GM23338 (cell line): ENCODE measurements around the gene DDA1. TPM values are rescaled to one million over a fixed set of nuclear protein-coding genes. Genes with fewer than 3 reads are reported as not detected.

Experiments used
- ATAC-seq: fragments of 200-7000 bp; cut with Tn5 transposase; 3 replicates; pipeline ENCODE4 v1.9.1; 2020
- DNase-seq: peaks from one replicate; pipeline ENCODE4 v3.0.0-alpha.2; 2015; ENCODE audit warnings: low spot score
- H2AFZ ChIP-seq: fragments of 200-600 bp; sonication (generic); 2 replicates; pipeline ENCODE4 v1.8.0; 2016; ENCODE audit warnings: antibody characterized with exemption, mild to moderate bottlenecking, moderate library complexity
- H3F3A ChIP-seq: fragments of 200-600 bp; sonication (generic); replicated peaks from 2 replicates; pipeline ENCODE4 v1.8.0; 2017; ENCODE audit warnings: antibody characterized with exemption, mixed run types, low read depth
- H3K27ac ChIP-seq: fragments of 200-600 bp; sonication (generic); 2 replicates; pipeline ENCODE4 v1.6.1; 2016; ENCODE audit warnings: low read depth
- H3K27me3 ChIP-seq: fragments of 200-600 bp; sonication (generic); 2 replicates; pipeline ENCODE4 v1.8.0; 2016; ENCODE audit warnings: mild to moderate bottlenecking, mixed run types, moderate library complexity; ENCODE audit not compliant: insufficient read depth
- H3K36me3 ChIP-seq: fragments of 200-600 bp; sonication (generic); 2 replicates; pipeline ENCODE4 v1.8.0; 2016; ENCODE audit warnings: mild to moderate bottlenecking; ENCODE audit not compliant: insufficient read depth
- H3K4me1 ChIP-seq: fragments of 200-600 bp; sonication (generic); 2 replicates; pipeline ENCODE4 v1.8.0; 2016; ENCODE audit warnings: mild to moderate bottlenecking, moderate library complexity; ENCODE audit not compliant: insufficient read depth
- H3K4me2 ChIP-seq: fragments of 200-600 bp; sonication (generic); 2 replicates; pipeline ENCODE4 v1.7.1; 2017; ENCODE audit warnings: mixed run types
- H3K4me3 ChIP-seq: fragments of 200-600 bp; sonication (generic); 2 replicates; pipeline ENCODE4 v1.6.1; 2016; ENCODE audit warnings: mixed run types
- H3K79me2 ChIP-seq: fragments of 200-600 bp; sonication (generic); replicated peaks from 2 replicates; pipeline ENCODE4 v1.8.0; 2017; ENCODE audit warnings: mild to moderate bottlenecking; ENCODE audit not compliant: insufficient read depth
- H3K9me2 ChIP-seq: fragments of 200-600 bp; sonication (generic); 2 replicates; pipeline ENCODE4 v1.8.0; 2017; ENCODE audit not compliant: insufficient read depth
- H4K20me1 ChIP-seq: fragments of 200-600 bp; sonication (generic); replicated peaks from 2 replicates; pipeline ENCODE4 v1.8.0; 2017; ENCODE audit warnings: mild to moderate bottlenecking; ENCODE audit not compliant: insufficient read depth
- H3K27ac Mint-ChIP-seq: 2 replicates; pipeline ENCODE4 v1.8.0; 2020; ENCODE audit warnings: inconsistent platforms, mild to moderate bottlenecking, moderate library complexity, mixed read lengths
- H3K27me3 Mint-ChIP-seq: 3 replicates; pipeline ENCODE4 v1.8.0; 2022; ENCODE audit warnings: low read depth, mild to moderate bottlenecking, moderate library complexity, mixed read lengths, inconsistent platforms; ENCODE audit not compliant: insufficient read depth, poor library complexity
- H3K36me3 Mint-ChIP-seq: 3 replicates; pipeline ENCODE4 v1.8.0; 2021; ENCODE audit warnings: low read depth, mild to moderate bottlenecking, inconsistent platforms, moderate library complexity, mixed read lengths
- H3K4me1 Mint-ChIP-seq: 3 replicates; pipeline ENCODE4 v1.8.0; 2020; ENCODE audit warnings: mild to moderate bottlenecking, inconsistent platforms, mixed read lengths
- H3K4me3 Mint-ChIP-seq: 3 replicates; pipeline ENCODE4 v1.8.0; 2021; ENCODE audit warnings: moderate library complexity, mild to moderate bottlenecking, inconsistent platforms, mixed read lengths
- H3K9me3 Mint-ChIP-seq: 3 replicates; pipeline ENCODE4 v1.8.0; 2020; ENCODE audit warnings: moderate library complexity, mild to moderate bottlenecking, inconsistent platforms, mixed read lengths
- CREB1 ChIP-seq: fragments of 250-450 bp; sonication (Bioruptor Pico); IDR thresholded peaks from 2 replicates; pipeline ENCODE4 v1.5.0; 2020; ENCODE audit warnings: low read depth, mild to moderate bottlenecking, moderate library complexity
- CTCF ChIP-seq, 2 experiments: fragments of 200-600 bp in 1 of 2; sonication (generic) in 1 of 2; conservative IDR thresholded peaks; 2 replicates each; pipeline versions ENCODE4 v1.5.1 to v1.6.1; 2016 to 2017; ENCODE audit warnings: antibody characterized with exemption in 2 of 2, low read depth in 2 of 2, mild to moderate bottlenecking in 2 of 2, moderate library complexity in 1 of 2
- ETS1 ChIP-seq: IDR thresholded peaks from 2 replicates; pipeline ENCODE4 v1.6.1; 2016; ENCODE audit warnings: antibody characterized with exemption
- EZH2 ChIP-seq: fragments of 200-600 bp; sonication (generic); IDR thresholded peaks from one replicate; pipeline ENCODE4 v1.8.0; 2017; ENCODE audit warnings: antibody characterized with exemption, mild to moderate bottlenecking, low read depth; ENCODE audit not compliant: unreplicated experiment
- EZH2phosphoT487 ChIP-seq: fragments of 200-600 bp; sonication (generic); IDR thresholded peaks from one replicate; pipeline ENCODE4 v1.8.1; 2018; ENCODE audit warnings: antibody characterized with exemption; ENCODE audit not compliant: unreplicated experiment
- POLR2AphosphoS5 ChIP-seq: IDR thresholded peaks from 2 replicates; pipeline ENCODE4 v1.6.1; 2016; ENCODE audit warnings: antibody characterized with exemption, low read depth
- STAT1 ChIP-seq: IDR thresholded peaks from one replicate; pipeline ENCODE4 v1.6.1; 2016; ENCODE audit warnings: antibody characterized with exemption; ENCODE audit not compliant: unreplicated experiment
- ZNF331 ChIP-seq: fragments of 250-450 bp; sonication (Bioruptor Pico); IDR thresholded peaks from 2 replicates; pipeline ENCODE4 v1.5.0; 2020; ENCODE audit warnings: low read depth, mild to moderate bottlenecking, moderate library complexity
- ZNF462 ChIP-seq: fragments of 250-450 bp; sonication (Bioruptor Pico); IDR thresholded peaks from 2 replicates; pipeline ENCODE4 v1.5.0; 2020; ENCODE audit warnings: mild to moderate bottlenecking, moderate library complexity
- polyA plus RNA-seq: library from polyadenylated mRNA; unstranded; fragments of >200 nt; fragmentation: Nextera tagmentation; extraction: Ambion mirVana; gene quantifications from 2 replicates; pipeline ENCODE4 v1.2.1, GENCODE V29; 2016
- total RNA-seq: library from RNA; depleted of rRNA; stranded (reverse); fragments of >200 nt; shearing (Covaris generic); gene quantifications from 2 replicates; pipeline ENCODE4 v1.2.3, GENCODE V29; 2014

Gene DDA1
- total and polyA plus RNA-seq, 2 experiments from 2014 or later, result 34.6 to 107 TPM

DNA sequence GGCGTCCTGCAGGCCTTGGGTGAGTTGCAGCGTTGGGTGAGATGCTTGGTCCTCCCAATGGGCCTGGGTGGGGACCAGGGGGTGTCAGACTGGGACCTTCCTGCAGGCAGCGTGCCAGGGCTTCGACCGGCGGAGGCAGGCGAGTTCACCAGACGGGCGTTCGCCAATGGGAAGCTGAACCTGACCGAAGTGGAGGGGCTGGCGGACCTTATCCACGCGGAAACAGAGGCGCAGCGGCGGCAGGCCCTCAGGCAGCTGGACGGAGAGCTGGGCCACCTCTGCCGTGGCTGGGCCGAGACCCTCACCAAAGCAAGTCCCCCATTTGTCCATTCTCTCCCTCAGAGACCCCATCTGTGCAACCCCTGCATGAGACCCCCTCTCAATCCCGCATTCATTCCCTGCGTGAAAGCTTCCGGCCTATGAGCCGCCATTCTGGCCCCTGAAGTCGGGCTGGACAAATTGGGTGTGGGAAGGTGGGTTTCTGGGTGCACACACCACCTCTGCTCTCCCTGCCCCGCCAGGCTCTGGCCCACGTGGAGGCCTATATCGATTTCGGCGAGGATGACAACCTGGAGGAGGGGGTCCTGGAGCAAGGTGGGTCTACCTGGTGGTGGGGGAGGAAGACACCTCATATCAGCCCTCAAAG lies 29.2 kb downstream of the DDA1 start (continued):
- TF ChIP-seq ZNF331 (CRISPR knock-in tag) (no peak), ZNF462 (CRISPR knock-in tag) (no peak), EZH2phosphoT487 (no peak)

DNA sequence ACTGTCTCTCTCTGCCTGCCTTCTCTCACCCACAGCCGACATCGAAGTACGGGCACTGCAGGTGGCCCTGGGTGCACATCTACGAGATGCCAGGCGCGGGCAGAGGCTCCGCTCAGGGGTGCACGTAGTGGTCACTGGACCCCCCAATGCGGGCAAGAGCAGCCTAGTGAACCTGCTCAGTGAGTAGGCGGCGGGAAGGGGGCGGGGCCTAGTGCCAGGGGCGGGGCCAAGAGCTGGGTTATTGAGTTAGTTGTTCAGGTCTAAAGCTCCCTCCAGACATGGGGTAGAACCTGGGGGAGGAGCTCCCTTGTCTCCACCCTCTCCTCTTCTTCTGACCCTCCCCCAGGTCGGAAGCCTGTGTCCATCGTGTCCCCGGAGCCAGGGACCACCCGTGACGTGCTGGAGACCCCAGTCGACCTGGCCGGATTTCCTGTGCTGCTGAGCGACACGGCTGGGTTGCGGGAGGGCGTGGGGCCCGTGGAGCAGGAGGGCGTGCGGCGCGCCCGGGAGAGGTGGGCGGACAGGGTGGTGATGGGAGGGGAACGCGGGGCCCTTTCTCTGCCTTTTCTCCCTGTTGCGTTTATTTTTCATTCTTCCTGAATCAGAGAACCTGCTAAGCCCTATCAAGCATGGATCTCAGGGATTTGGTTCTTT lies 29.9 kb downstream of the DDA1 start:
- H3K4me3 Mint-ChIP-seq, result peak overlapping the region; percentile 95; the same call in 2 of the 3 replicates
- peaks cover 24% of the 10 kb centered on the region for H3K27me3 Mint-ChIP-seq
- no peaks in the 10 kb centered on the region for H3K27me3 ChIP-seq
- peaks cover 20% of the 10 kb centered on the region; the same call in 1 of the 2 replicates for H3F3A ChIP-seq
- H3K79me2 ChIP-seq, result no peaks in the 10 kb centered on the region
- H3K9me2 ChIP-seq, result no peaks in the 10 kb centered on the region
- peak overlapping the region; percentile 81; the same call in 1 of the 2 replicates for H3K4me3 ChIP-seq
- H3K36me3 Mint-ChIP-seq, result peaks cover 32% of the 10 kb centered on the region
- H3K27ac Mint-ChIP-seq, result no peak overlapping the region
- ATAC-seq, result peak; percentile 1
- H3K27ac ChIP-seq, result peak overlapping the region; percentile 59
- H3K4me1 Mint-ChIP-seq, result peaks cover 32% of the 10 kb centered on the region
- peaks cover 26% of the 10 kb centered on the region; the same call in 1 of the 2 replicates for H3K4me1 ChIP-seq
- no peaks in the 10 kb centered on the region for H4K20me1 ChIP-seq
- peaks cover 6% of the 10 kb centered on the region; the same call in 1 of the 2 replicates for H3K36me3 ChIP-seq
- H2AFZ ChIP-seq, result no peak overlapping the region
- DNase-seq, result peak; percentile 74
- H3K9me3 Mint-ChIP-seq, result peaks cover 3% of the 10 kb centered on the region; the same call in 1 of the 3 replicates
- H3K4me2 ChIP-seq, result peak overlapping the region; percentile 48; the same call in 1 of the 2 replicates
- TF ChIP-seq POLR2AphosphoS5 (no peak), CTCF (conservative IDR thresholded peaks at IDR 0.05; ENCODE audit: low read depth in 2 of 2) (no peak), STAT1 (no peak), ZNF331 (CRISPR knock-in tag) (no peak), EZH2 (no peak), CREB1 (no peak), ETS1 (no peak)
